ENCODE data around the gene C17orf114.

C17orf114 gene

DNA sequence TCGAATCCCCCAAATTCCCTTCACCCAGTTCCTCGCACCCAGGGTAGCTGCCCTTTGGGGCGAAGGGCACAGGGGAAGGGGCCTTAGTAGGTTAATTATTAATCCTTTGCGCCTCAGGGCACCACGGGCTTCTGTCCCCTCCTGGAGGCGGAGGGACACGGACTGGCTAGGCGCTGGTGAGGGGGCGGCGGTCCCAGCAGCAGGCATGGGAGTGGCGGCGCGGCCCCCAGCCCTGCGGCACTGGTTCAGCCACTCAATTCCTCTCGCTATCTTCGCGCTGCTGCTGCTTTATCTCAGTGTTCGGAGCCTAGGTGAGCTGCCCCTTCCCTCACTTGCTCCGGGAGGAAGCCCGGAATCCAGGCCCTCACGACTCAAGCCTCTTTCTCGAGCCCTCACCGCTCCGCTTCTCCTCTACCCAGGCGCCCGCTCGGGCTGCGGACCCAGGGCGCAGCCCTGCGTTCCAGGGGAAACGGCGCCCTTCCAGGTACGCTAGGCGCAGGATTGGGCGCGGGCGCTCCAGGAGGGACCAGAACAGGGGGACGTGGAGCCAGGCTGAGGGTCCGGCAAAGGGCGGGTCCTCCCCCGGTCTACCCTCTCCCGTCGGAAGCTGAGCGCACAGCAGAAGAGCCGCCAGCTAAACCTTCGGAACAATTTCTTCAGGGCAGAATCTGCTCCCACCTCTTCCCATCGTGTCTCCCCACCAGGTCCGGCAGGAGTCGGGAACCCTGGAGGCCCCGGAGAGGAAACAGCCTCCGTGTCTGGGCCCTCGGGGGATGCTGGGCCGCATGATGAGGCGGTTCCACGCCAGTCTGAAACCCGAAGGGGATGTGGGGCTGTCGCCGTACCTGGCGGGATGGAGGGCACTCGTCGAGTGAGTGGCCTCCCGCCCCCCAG is 13.1 kb downstream of the C17orf114 start, which contains the start of gene GLTPD2 (continued):
- no peak for TF ChIP-seq FOXJ3 (CRISPR knock-in tag; IDR thresholded peaks at IDR 0.05; ENCODE audit: borderline replicate concordance)
- TF ChIP-seq, protein P1, sequence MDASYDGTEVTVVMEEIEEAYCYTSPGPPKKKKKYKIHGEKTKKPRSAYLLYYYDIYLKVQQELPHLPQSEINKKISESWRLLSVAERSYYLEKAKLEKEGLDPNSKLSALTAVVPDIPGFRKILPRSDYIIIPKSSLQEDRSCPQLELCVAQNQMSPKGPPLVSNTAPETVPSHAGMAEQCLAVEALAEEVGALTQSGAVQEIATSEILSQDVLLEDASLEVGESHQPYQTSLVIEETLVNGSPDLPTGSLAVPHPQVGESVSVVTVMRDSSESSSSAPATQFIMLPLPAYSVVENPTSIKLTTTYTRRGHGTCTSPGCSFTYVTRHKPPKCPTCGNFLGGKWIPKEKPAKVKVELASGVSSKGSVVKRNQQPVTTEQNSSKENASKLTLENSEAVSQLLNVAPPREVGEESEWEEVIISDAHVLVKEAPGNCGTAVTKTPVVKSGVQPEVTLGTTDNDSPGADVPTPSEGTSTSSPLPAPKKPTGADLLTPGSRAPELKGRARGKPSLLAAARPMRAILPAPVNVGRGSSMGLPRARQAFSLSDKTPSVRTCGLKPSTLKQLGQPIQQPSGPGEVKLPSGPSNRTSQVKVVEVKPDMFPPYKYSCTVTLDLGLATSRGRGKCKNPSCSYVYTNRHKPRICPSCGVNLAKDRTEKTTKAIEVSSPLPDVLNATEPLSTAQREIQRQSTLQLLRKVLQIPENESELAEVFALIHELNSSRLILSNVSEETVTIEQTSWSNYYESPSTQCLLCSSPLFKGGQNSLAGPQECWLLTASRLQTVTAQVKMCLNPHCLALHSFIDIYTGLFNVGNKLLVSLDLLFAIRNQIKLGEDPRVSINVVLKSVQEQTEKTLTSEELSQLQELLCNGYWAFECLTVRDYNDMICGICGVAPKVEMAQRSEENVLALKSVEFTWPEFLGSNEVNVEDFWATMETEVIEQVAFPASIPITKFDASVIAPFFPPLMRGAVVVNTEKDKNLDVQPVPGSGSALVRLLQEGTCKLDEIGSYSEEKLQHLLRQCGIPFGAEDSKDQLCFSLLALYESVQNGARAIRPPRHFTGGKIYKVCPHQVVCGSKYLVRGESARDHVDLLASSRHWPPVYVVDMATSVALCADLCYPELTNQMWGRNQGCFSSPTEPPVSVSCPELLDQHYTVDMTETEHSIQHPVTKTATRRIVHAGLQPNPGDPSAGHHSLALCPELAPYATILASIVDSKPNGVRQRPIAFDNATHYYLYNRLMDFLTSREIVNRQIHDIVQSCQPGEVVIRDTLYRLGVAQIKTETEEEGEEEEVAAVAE (CRISPR knock-in tag; IDR thresholded peaks at IDR 0.05; ENCODE audit: borderline replicate concordance) = peak; percentile 49; the same call in 1 of the 2 replicates
- no peak for TF ChIP-seq ZNF619 (CRISPR knock-in tag; IDR thresholded peaks at IDR 0.05)
- TF ChIP-seq, protein P2, sequence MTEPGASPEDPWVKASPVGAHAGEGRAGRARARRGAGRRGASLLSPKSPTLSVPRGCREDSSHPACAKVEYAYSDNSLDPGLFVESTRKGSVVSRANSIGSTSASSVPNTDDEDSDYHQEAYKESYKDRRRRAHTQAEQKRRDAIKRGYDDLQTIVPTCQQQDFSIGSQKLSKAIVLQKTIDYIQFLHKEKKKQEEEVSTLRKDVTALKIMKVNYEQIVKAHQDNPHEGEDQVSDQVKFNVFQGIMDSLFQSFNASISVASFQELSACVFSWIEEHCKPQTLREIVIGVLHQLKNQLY (CRISPR knock-in tag; IDR thresholded peaks at IDR 0.05) = 0 out of 2 replicates have a peak, but pooled peaks have one; percentile 33
- no peak for TF ChIP-seq NRL (CRISPR knock-in tag; IDR thresholded peaks at IDR 0.05; ENCODE audit: borderline replicate concordance)
- peak; percentile 86 for TF ChIP-seq SMAD3 (CRISPR knock-in tag; IDR thresholded peaks at IDR 0.05)
- TF ChIP-seq, protein P3, sequence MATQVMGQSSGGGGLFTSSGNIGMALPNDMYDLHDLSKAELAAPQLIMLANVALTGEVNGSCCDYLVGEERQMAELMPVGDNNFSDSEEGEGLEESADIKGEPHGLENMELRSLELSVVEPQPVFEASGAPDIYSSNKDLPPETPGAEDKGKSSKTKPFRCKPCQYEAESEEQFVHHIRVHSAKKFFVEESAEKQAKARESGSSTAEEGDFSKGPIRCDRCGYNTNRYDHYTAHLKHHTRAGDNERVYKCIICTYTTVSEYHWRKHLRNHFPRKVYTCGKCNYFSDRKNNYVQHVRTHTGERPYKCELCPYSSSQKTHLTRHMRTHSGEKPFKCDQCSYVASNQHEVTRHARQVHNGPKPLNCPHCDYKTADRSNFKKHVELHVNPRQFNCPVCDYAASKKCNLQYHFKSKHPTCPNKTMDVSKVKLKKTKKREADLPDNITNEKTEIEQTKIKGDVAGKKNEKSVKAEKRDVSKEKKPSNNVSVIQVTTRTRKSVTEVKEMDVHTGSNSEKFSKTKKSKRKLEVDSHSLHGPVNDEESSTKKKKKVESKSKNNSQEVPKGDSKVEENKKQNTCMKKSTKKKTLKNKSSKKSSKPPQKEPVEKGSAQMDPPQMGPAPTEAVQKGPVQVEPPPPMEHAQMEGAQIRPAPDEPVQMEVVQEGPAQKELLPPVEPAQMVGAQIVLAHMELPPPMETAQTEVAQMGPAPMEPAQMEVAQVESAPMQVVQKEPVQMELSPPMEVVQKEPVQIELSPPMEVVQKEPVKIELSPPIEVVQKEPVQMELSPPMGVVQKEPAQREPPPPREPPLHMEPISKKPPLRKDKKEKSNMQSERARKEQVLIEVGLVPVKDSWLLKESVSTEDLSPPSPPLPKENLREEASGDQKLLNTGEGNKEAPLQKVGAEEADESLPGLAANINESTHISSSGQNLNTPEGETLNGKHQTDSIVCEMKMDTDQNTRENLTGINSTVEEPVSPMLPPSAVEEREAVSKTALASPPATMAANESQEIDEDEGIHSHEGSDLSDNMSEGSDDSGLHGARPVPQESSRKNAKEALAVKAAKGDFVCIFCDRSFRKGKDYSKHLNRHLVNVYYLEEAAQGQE (IDR thresholded peaks at IDR 0.05; ENCODE audit: borderline replicate concordance in 1 of 2, low read depth in 1 of 2, low read length in 2 of 2) = no peak; a peak in 1 of 4 replicates
- TF ChIP-seq CBFB (CRISPR knock-in tag; IDR thresholded peaks at IDR 0.05) = peak; percentile 67; the same call in 1 of the 2 replicates
- TF ChIP-seq ZNF552 (CRISPR knock-in tag; IDR thresholded peaks at IDR 0.05; ENCODE audit: borderline replicate concordance) = 0 out of 2 replicates have a peak, but pooled peaks have one; percentile 63
- peak; percentile 74; the same call in 1 of the 2 replicates for TF ChIP-seq ETV6 (CRISPR knock-in tag; conservative IDR thresholded peaks at IDR 0.05)
- 0 out of 2 replicates have a peak, but pooled peaks have one; percentile 38 for TF ChIP-seq ZNF367 (CRISPR knock-in tag; IDR thresholded peaks at IDR 0.05; ENCODE audit: borderline replicate concordance)
- no peak for TF ChIP-seq ZNF3 (CRISPR knock-in tag; IDR thresholded peaks at IDR 0.05)
- TF ChIP-seq SIX4 (CRISPR knock-in tag; IDR thresholded peaks at IDR 0.05) = peak; percentile 54; the same call in 1 of the 2 replicates
- TF ChIP-seq HCFC1 (IDR thresholded peaks at IDR 0.05; ENCODE audit: low read depth, low read length) = no peak
- TF ChIP-seq ZFX (CRISPR knock-in tag; IDR thresholded peaks at IDR 0.05; ENCODE audit: low read depth) = peak; percentile 74
- 0 out of 2 replicates have a peak, but pooled peaks have one; percentile 83 for TF ChIP-seq CAMTA2 (CRISPR knock-in tag; IDR thresholded peaks at IDR 0.05; ENCODE audit: borderline replicate concordance)
- TF ChIP-seq ZNF256 (CRISPR knock-in tag; conservative IDR thresholded peaks at IDR 0.05) = no peak
- no peak for TF ChIP-seq ZNF550 (CRISPR knock-in tag; IDR thresholded peaks at IDR 0.05; ENCODE audit: borderline replicate concordance)
